ENCODE data around the gene NRCAM.

GRCh38 chr7:108321359-108321758 lies 134.9 kb downstream of the NRCAM start:
- TF ChIP-seq CTCF (optimal IDR thresholded peaks at IDR 0.05 in 1 of 3, IDR thresholded peaks at IDR 0.05 in 1 of 3, conservative IDR thresholded peaks at IDR 0.05 in 1 of 3; ENCODE audit: extremely low read depth in 1 of 3, insufficient read depth in 2 of 3, low read length in 3 of 3) (no peak), EZH2 (IDR thresholded peaks at IDR 0.05; ENCODE audit: low read length) (no peak)

Data from keratinocyte (primary cell).